Lower leg skin (tissue), 3 donors: ENCODE measurements around the gene ABR.

ENCODE experiments used
- CTCF ChIP-seq, 3 donors: fragments of 450-650 bp; IDR thresholded peaks; one replicate each; pipeline ENCODE4 v1.5.1; 2016; ENCODE audit warnings: antibody characterized with exemption in 3 of 3, mild to moderate bottlenecking in 3 of 3, moderate library complexity in 2 of 3
- POLR2A ChIP-seq, 2 donors: fragments of 450-650 bp; IDR thresholded peaks; one replicate each; pipeline ENCODE4 v1.6.1; 2016 to 2017; ENCODE audit warnings: antibody characterized with exemption in 2 of 2, mild to moderate bottlenecking in 1 of 2, moderate library complexity in 1 of 2

- no peak for TF ChIP-seq CTCF (IDR thresholded peaks at IDR 0.05)
- no peak for TF ChIP-seq POLR2A (IDR thresholded peaks at IDR 0.05)
Measured at GRCh38 chr17:1183171-1183873, 3.5 kb upstream of the ABR start.
